Endothelial cell of umbilical vein (primary cell): ENCODE data around the gene GPR37L1. TPM values are rescaled to one million over a fixed set of nuclear protein-coding genes. Genes with fewer than 3 reads are reported as not detected.

Experiments
- BruUV-seq: library from RNA; stranded (reverse); fragments of 400-500 nt; replicated peaks from 2 replicates; lab custom pipeline; 2021; lab: Mats Ljungman, UMichigan
- CTCF ChIA-PET: fragments of 300-600, 350-600 bp; sonication (Branson Sonifier 250); formaldehyde crosslinking; loops from one replicate; lab custom pipeline; 2021; ENCODE audit warnings: antibody characterized with exemption, inconsistent platforms; lab: Charles Lee
- POLR2A ChIA-PET: fragments of 300-600, 350-600 bp; sonication (Branson Sonifier 250); formaldehyde crosslinking; loops from one replicate; lab custom pipeline; 2021; ENCODE audit warnings: antibody characterized with exemption, inconsistent platforms; lab: Charles Lee
- DNase-seq: peaks from one replicate; pipeline ENCODE4 v3.0.0-alpha.2; 2011; ENCODE audit warnings: low read depth, low spot score
- FAIRE-seq: peaks from 2 replicates; lab custom pipeline; 2011; peaks lifted over from hg19 to GRCh38; lab: Jason Lieb, UNC
- H2AFZ ChIP-seq: 2 replicates; pipeline ENCODE4 v1.6.0; 2012; ENCODE audit warnings: low read depth, low read length, control low read depth, inconsistent platforms
- H3K27ac ChIP-seq: 2 replicates; pipeline ENCODE4 v1.5.1; 2011; ENCODE audit warnings: low read depth, mild to moderate bottlenecking, control low read depth, low read length, moderate library complexity; ENCODE audit not compliant: insufficient read depth
- H3K27me3 ChIP-seq, 2 experiments: 2 replicates each; pipeline versions ENCODE4 v1.6.0 to v1.6.1; 2011; ENCODE audit warnings: low read length in 2 of 2, mixed read lengths in 1 of 2; ENCODE audit not compliant: control insufficient read depth in 2 of 2, insufficient read depth in 2 of 2
- H3K36me3 ChIP-seq, 2 experiments: 2 replicates in 1 of 2; 3 replicates in 1 of 2; pipeline ENCODE4 v1.5.1; 2011; ENCODE audit warnings: low read length in 2 of 2, mild to moderate bottlenecking in 1 of 2, moderate library complexity in 1 of 2; ENCODE audit not compliant: control insufficient read depth in 2 of 2, insufficient read depth in 2 of 2; ENCODE audit errors: extremely low read depth in 1 of 2
- H3K4me1 ChIP-seq: 3 replicates; pipeline ENCODE4 v1.5.1; 2011; ENCODE audit warnings: mild to moderate bottlenecking, low read length; ENCODE audit not compliant: control insufficient read depth, insufficient read depth; ENCODE audit errors: extremely low read depth
- H3K4me2 ChIP-seq: 2 replicates; pipeline ENCODE4 v1.6.1; 2011; ENCODE audit warnings: low read length, control low read depth, mixed read lengths; ENCODE audit not compliant: insufficient read depth
- H3K4me3 ChIP-seq, 3 experiments: fragments of 200-600 bp in 1 of 3; sonication (generic), shearing (Covaris generic) in 1 of 3; replicated peaks in 1 of 3; 2 replicates each; pipeline ENCODE4 v1.5.1; 2011 to 2016; ENCODE audit warnings: control low read depth in 3 of 3, low read length in 3 of 3, mild to moderate bottlenecking in 2 of 3, inconsistent platforms in 1 of 3, low read depth in 1 of 3, moderate library complexity in 1 of 3; ENCODE audit not compliant: insufficient read depth in 1 of 3
- H3K79me2 ChIP-seq: 2 replicates; pipeline ENCODE4 v1.6.0; 2012; ENCODE audit warnings: low read length, inconsistent platforms; ENCODE audit not compliant: control insufficient read depth, insufficient read depth
- H3K9ac ChIP-seq: replicated peaks from 2 replicates; pipeline ENCODE3; 2011; ENCODE audit warnings: low read length, control low read depth; ENCODE audit not compliant: insufficient read depth; ENCODE audit errors: extremely low read depth
- H3K9me1 ChIP-seq: replicated peaks from 3 replicates; pipeline ENCODE4 v1.6.0; 2011; ENCODE audit warnings: mild to moderate bottlenecking, low read length; ENCODE audit not compliant: control insufficient read depth, insufficient read depth; ENCODE audit errors: extremely low read depth
- H3K9me3 ChIP-seq: replicated peaks from 2 replicates; pipeline ENCODE4 v1.5.1; 2012; ENCODE audit warnings: low read length, inconsistent platforms; ENCODE audit not compliant: control insufficient read depth, insufficient read depth
- H4K20me1 ChIP-seq: replicated peaks from 2 replicates; pipeline ENCODE3; 2011; ENCODE audit warnings: mild to moderate bottlenecking, low read length; ENCODE audit not compliant: control insufficient read depth, insufficient read depth; ENCODE audit errors: extremely low read depth
- CTCF ChIP-seq, 2 donors: IDR thresholded peaks; 1 replicate in 1 of 2; 2 replicates in 1 of 2; pipeline ENCODE4 v1.5.1; 2011; ENCODE audit warnings: low read length in 2 of 2, mild to moderate bottlenecking in 2 of 2, moderate library complexity in 2 of 2, control low read depth in 1 of 2, inconsistent platforms in 1 of 2, low read depth in 1 of 2; ENCODE audit not compliant: insufficient read depth in 1 of 2; ENCODE audit errors: extremely low read depth in 1 of 2
- EZH2 ChIP-seq: IDR thresholded peaks from 2 replicates; pipeline ENCODE4 v1.6.1; 2012; ENCODE audit warnings: borderline replicate concordance, low read depth, mild to moderate bottlenecking, moderate library complexity, low read length, inconsistent platforms; ENCODE audit not compliant: severe bottlenecking
- FOS ChIP-seq: IDR thresholded peaks from 2 replicates; pipeline ENCODE4 v1.6.1; 2011; ENCODE audit warnings: mild to moderate bottlenecking, low read length, moderate library complexity, borderline replicate concordance; ENCODE audit not compliant: insufficient read depth
- GATA2 ChIP-seq: IDR thresholded peaks from 2 replicates; pipeline ENCODE4 v1.7.0; 2011; ENCODE audit warnings: low read depth, mild to moderate bottlenecking, moderate library complexity, mixed read lengths, low read length; ENCODE audit not compliant: insufficient read length, insufficient read depth
- JUN ChIP-seq: IDR thresholded peaks from 2 replicates; pipeline ENCODE4 v1.6.1; 2011; ENCODE audit warnings: borderline replicate concordance, low read depth; ENCODE audit not compliant: insufficient read length, insufficient read depth
- MAX ChIP-seq: IDR thresholded peaks from 2 replicates; pipeline ENCODE4 v1.6.1; 2011; ENCODE audit not compliant: insufficient read depth, insufficient read length
- MYC ChIP-seq: IDR thresholded peaks from one replicate; pipeline ENCODE4 v1.6.1; 2011; ENCODE audit warnings: mild to moderate bottlenecking, low read depth, low read length
- POLR2A ChIP-seq: IDR thresholded peaks from 2 replicates; pipeline ENCODE4 v1.6.1; 2012; ENCODE audit warnings: low read depth, mild to moderate bottlenecking, control low read depth, low read length
- POLR2AphosphoS5 ChIP-seq: IDR thresholded peaks from 2 replicates; pipeline ENCODE4 v1.6.1; 2012; ENCODE audit warnings: low read depth, mild to moderate bottlenecking, control low read depth, low read length, moderate library complexity; ENCODE audit not compliant: insufficient read depth
- dilution Hi-C: fragments of 300-500 bp; cut with MboI; formaldehyde crosslinking; loops from one replicate; pipeline ENCODE4 v1.15.0; 2019; ENCODE audit warnings: low sequenced_read_pairs; ENCODE audit not compliant: extremely low pct_ligation_motif_present
- intact Hi-C: fragments of 100-400 bp; cut with micrococcal nuclease; formaldehyde crosslinking; loops from one replicate; pipeline ENCODE4 v1.10.0; 2022
- polyA plus RNA-seq, 4 experiments: library from polyadenylated mRNA; depleted of rRNA in 3 of 4; stranded (reverse) in 3 of 4; unstranded in 1 of 4; fragments of >200 nt; gene quantifications; 2 replicates each; pipeline versions ENCODE4 v1.2.1 to v1.2.3, GENCODE V29; 2011 to 2012; ENCODE audit warnings: missing spikeins in 1 of 4
- total RNA-seq: library from RNA; stranded (reverse); gene quantifications from 2 replicates; pipeline ENCODE4 v1.2.3, GENCODE V29; 2021

GPR37L1 gene
- total and polyA plus RNA-seq, 2 donors (not counting 3 experiments of a cell fraction or from before 2014, with no cell fraction given) = not detected

GRCh38 chr1:202134645-202135172, 12.0 kb downstream of the GPR37L1 start:
- ChIA-PET POLR2A (no interaction called here), CTCF (interaction anchor here (1.0 to 3.8 kb wide), 10 partner anchors 9 to 585 kb away, joined by 3 to 31 read pairs (median 6); partner anchors contain the start of gene GPR37L1)
- H3K79me2 ChIP-seq = peaks cover 15% of the 10 kb centered on the region
- intact Hi-C loops (loop anchor here (1.0 kb wide), 3 partner anchors 9 to 125 kb away; partner anchors contain the start of gene GPR37L1), dilution Hi-C loops (no loop called here)
- no peak overlapping the region for H3K4me2 ChIP-seq
- no peak for FAIRE-seq
- peaks cover 9 to 38% of the 10 kb centered on the region in 2 experiments for H3K36me3 ChIP-seq
- no peak overlapping the region for H3K9ac ChIP-seq
- H3K27me3 ChIP-seq = no peaks in the 10 kb centered on the region
- DNase-seq = no peak
- no peak overlapping the region for H3K27ac ChIP-seq
- H3K4me3 ChIP-seq = no peak overlapping the region
- H3K9me1 ChIP-seq = no peaks in the 10 kb centered on the region
- no peak for TF ChIP-seq FOS
- TF ChIP-seq POLR2A = no peak
- TF ChIP-seq MYC = no peak
- no peak for TF ChIP-seq GATA2
- no peak for TF ChIP-seq CTCF (IDR thresholded peaks at IDR 0.05; ENCODE audit: extremely low read depth in 1 of 2, insufficient read depth in 1 of 2, low read depth in 1 of 2, low read length in 2 of 2)
- no peak for TF ChIP-seq POLR2AphosphoS5
- TF ChIP-seq EZH2 = no peak
- no peak for TF ChIP-seq MAX
- TF ChIP-seq JUN = no peak
- no peaks in the 10 kb centered on the region for H3K4me1 ChIP-seq
- no peak overlapping the region for H2AFZ ChIP-seq
- H4K20me1 ChIP-seq = no peaks in the 10 kb centered on the region
- no TSS peak for BruUV-seq
- no peaks in the 10 kb centered on the region for H3K9me3 ChIP-seq
